Loucy (cell line): ENCODE measurements around the gene ACTA2.

Experiments
- H2AFZ ChIP-seq: fragments of 200-600 bp; sonication (generic); 2 replicates; pipeline ENCODE4 v1.6.0; 2016; ENCODE audit warnings: antibody characterized with exemption, mild to moderate bottlenecking, low read length, moderate library complexity
- H3F3A ChIP-seq: fragments of 200-600 bp; 2 replicates; pipeline ENCODE4 v1.6.0; 2016; ENCODE audit warnings: antibody characterized with exemption, low read depth, mild to moderate bottlenecking
- H3K27me3 ChIP-seq: fragments of 200-600 bp; sonication (generic); 2 replicates; pipeline ENCODE4 v1.6.1; 2014; ENCODE audit warnings: low read length, mild to moderate bottlenecking; ENCODE audit not compliant: insufficient read depth, poor library complexity, severe bottlenecking
- H3K36me3 ChIP-seq: fragments of 200-600 bp; sonication (generic); 2 replicates; pipeline ENCODE4 v1.6.1; 2016; ENCODE audit warnings: low read length; ENCODE audit not compliant: insufficient read depth
- H3K4me1 ChIP-seq: fragments of 200-600 bp; sonication (generic); 2 replicates; pipeline ENCODE4 v1.5.1; 2014; ENCODE audit warnings: low read length, mild to moderate bottlenecking; ENCODE audit not compliant: insufficient read depth, poor library complexity, severe bottlenecking
- H3K4me2 ChIP-seq: fragments of 200-600 bp; sonication (generic); 2 replicates; pipeline ENCODE4 v1.6.0; 2014; ENCODE audit warnings: antibody characterized with exemption, low read length, low read depth, mild to moderate bottlenecking; ENCODE audit not compliant: poor library complexity, severe bottlenecking
- H3K4me3 ChIP-seq: fragments of 200-600 bp; sonication (generic); 2 replicates; pipeline ENCODE4 v1.5.1; 2014; ENCODE audit warnings: low read length, mild to moderate bottlenecking, mixed read lengths; ENCODE audit not compliant: poor library complexity, severe bottlenecking
- H3K79me2 ChIP-seq: fragments of 200-600 bp; sonication (generic); 2 replicates; pipeline ENCODE4 v1.6.1; 2014; ENCODE audit warnings: low read length; ENCODE audit not compliant: insufficient read depth
- H3K9ac ChIP-seq: fragments of 200-600 bp; sonication (generic); 2 replicates; pipeline ENCODE4 v1.6.0; 2014; ENCODE audit warnings: mild to moderate bottlenecking, low read depth, low read length, moderate library complexity; ENCODE audit not compliant: poor library complexity, severe bottlenecking
- H3K9me2 ChIP-seq: fragments of 200-600 bp; sonication (generic); replicated peaks from 2 replicates; pipeline ENCODE4 v1.6.1; 2016; ENCODE audit warnings: low read depth, low read length, mixed read lengths
- H3K9me3 ChIP-seq: fragments of 200-600 bp; sonication (generic); 2 replicates; pipeline ENCODE4 v1.6.1; 2014; ENCODE audit warnings: mild to moderate bottlenecking, antibody characterized with exemption, low read length, low read depth; ENCODE audit not compliant: insufficient read depth
- H4K20me1 ChIP-seq: fragments of 200-600 bp; sonication (generic); 2 replicates; pipeline ENCODE4 v1.6.0; 2014; ENCODE audit warnings: antibody characterized with exemption, low read length, mild to moderate bottlenecking; ENCODE audit not compliant: insufficient read depth, poor library complexity, severe bottlenecking
- CTCF ChIP-seq: fragments of 200-600 bp; sonication (generic); conservative IDR thresholded peaks from 2 replicates; pipeline ENCODE4 v1.5.1; 2014; ENCODE audit warnings: mild to moderate bottlenecking, antibody characterized with exemption, low read length
- EZH2phosphoT487 ChIP-seq: fragments of 200-600 bp; IDR thresholded peaks from 2 replicates; pipeline ENCODE4 v1.6.1; 2018; ENCODE audit warnings: antibody characterized with exemption, mild to moderate bottlenecking, moderate library complexity, borderline replicate concordance

The ACTA2 gene

GRCh38 chr10:88941026-88941425 lies 11.5 kb downstream of the ACTA2 start:
- no peaks in the 10 kb centered on the region for H3K9me3 ChIP-seq
- H3K4me2 ChIP-seq, result no peak overlapping the region
- no peaks in the 10 kb centered on the region for H3K27me3 ChIP-seq
- no peaks in the 10 kb centered on the region for H3K36me3 ChIP-seq
- H3K9me2 ChIP-seq, result no peaks in the 10 kb centered on the region
- no peaks in the 10 kb centered on the region for H3K79me2 ChIP-seq
- no peak overlapping the region for H3K4me3 ChIP-seq
- no peaks in the 10 kb centered on the region for H3F3A ChIP-seq
- H3K9ac ChIP-seq, result no peak overlapping the region
- no peak overlapping the region for H2AFZ ChIP-seq
- TF ChIP-seq EZH2phosphoT487 (no peak), CTCF (no peak)
- no peaks in the 10 kb centered on the region for H3K4me1 ChIP-seq
- H4K20me1 ChIP-seq, result no peaks in the 10 kb centered on the region

- H4K20me1 ChIP-seq, result no peaks in the 10 kb centered on the region
- H3K4me2 ChIP-seq, result no peak overlapping the region
- H3K36me3 ChIP-seq, result no peaks in the 10 kb centered on the region
- no peaks in the 10 kb centered on the region for H3K9me3 ChIP-seq
- no peak for TF ChIP-seq CTCF
- no peak for TF ChIP-seq EZH2phosphoT487
- no peaks in the 10 kb centered on the region for H3K27me3 ChIP-seq
- no peak overlapping the region for H3K4me3 ChIP-seq
- H2AFZ ChIP-seq, result no peak overlapping the region
- H3K9me2 ChIP-seq, result no peaks in the 10 kb centered on the region
- H3K79me2 ChIP-seq, result no peaks in the 10 kb centered on the region
- H3K4me1 ChIP-seq, result peaks cover 5% of the 10 kb centered on the region
- H3K9ac ChIP-seq, result no peak overlapping the region
- H3F3A ChIP-seq, result no peaks in the 10 kb centered on the region
Measured at GRCh38 chr10:88938938-88939337, 13.6 kb downstream of the ACTA2 start.

- no peaks in the 10 kb centered on the region for H3K36me3 ChIP-seq
Measured at GRCh38 chr10:88938039-88938438, 14.5 kb downstream of the ACTA2 start.

More at GRCh38 chr10:88938039-88938438, 14.5 kb downstream of the ACTA2 start:
- no peaks in the 10 kb centered on the region for H3K9me3 ChIP-seq
- no peaks in the 10 kb centered on the region for H3F3A ChIP-seq
- no peaks in the 10 kb centered on the region for H3K79me2 ChIP-seq
- no peak overlapping the region for H3K4me2 ChIP-seq
- H3K9me2 ChIP-seq, result no peaks in the 10 kb centered on the region
- H2AFZ ChIP-seq, result no peak overlapping the region
- no peaks in the 10 kb centered on the region for H3K27me3 ChIP-seq
- H3K9ac ChIP-seq, result no peak overlapping the region
- peaks cover 5% of the 10 kb centered on the region for H3K4me1 ChIP-seq
- H4K20me1 ChIP-seq, result no peaks in the 10 kb centered on the region
- H3K4me3 ChIP-seq, result no peak overlapping the region
- no peak for TF ChIP-seq CTCF
- no peak for TF ChIP-seq EZH2phosphoT487
